Measurements from ENCODE around the gene USH2A.

The USH2A gene

GRCh38 chr1:215844777-215845176 lies 578.5 kb downstream of the USH2A start:
- DNase-seq = no peak

DNA sequence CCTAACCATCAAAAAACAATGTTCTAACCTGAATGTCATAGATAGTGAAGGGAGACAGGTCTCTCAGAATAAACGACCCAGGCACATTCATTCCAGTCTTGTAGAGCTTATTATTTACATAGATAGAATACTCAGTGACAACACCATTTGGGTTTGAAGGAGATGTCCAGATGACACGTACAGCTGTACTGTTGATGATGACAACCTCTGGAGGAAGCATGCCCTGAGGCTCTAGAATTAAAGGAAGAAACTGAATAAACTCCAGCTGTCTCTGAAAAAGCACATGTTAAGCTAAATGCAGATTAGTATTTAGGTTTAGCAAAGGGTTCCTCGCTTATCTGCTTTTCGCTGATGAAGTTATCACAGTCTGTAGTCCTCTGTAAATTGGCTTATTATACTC lies 579.0 kb downstream of the USH2A start:
- DNase-seq = no peak

DNA sequence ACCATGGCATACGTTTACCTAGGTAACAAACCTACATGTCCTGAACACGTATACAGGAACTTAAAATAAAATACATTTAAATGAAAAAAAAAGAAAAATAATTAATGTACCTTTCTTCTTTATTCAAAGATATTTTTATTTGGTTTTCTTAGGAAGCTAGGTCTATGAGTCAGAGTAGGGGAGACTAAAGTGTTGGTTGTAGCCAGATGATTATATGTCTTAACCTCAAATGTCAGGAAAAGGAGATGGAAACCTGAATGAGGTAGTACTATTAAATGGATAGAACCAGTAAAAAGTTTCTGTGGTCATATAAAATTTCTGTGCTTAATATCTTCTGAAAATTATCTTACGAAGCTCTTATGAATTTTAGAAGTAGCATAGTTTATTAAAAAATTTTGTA lies 580.3 kb downstream of the USH2A start:
- DNase-seq = no peak

- no peak for DNase-seq
Measured at GRCh38 chr1:215835951-215836350, 587.3 kb downstream of the USH2A start.

- DNase-seq = no peak
Measured at GRCh38 chr1:215833941-215834729, 589.1 kb downstream of the USH2A start.

DNA sequence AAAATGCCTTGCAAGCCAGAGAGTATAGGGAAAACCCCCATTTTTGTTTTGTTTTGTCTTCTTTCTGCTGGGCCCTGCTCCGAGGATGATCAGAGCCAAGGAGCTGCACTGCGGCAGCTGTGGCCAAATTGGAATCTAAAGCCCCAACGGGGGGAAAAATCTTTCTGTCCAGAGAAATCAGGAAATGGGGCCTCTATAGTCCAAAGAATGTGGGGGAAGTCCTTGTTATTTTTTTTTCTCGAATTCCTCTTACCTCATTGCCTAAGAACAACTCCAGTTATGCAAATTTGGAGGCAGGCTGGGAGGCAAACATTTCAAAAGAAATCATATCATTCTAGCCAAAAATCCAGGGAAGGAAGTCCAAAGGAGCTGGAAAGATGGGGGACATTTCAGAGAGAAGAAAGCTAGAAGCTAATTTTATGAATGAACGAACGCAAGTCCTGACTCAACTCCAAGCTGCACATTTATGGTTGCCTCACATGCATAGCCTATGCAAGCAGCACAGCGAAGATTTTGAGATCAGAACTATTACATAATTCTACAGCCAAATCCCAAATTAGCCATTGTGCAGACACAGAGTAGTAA lies 592.9 kb downstream of the USH2A start:
- DNase-seq = no peak

- DNase-seq = no peak
Measured at GRCh38 chr1:215825056-215825455, 598.2 kb downstream of the USH2A start.

DNA sequence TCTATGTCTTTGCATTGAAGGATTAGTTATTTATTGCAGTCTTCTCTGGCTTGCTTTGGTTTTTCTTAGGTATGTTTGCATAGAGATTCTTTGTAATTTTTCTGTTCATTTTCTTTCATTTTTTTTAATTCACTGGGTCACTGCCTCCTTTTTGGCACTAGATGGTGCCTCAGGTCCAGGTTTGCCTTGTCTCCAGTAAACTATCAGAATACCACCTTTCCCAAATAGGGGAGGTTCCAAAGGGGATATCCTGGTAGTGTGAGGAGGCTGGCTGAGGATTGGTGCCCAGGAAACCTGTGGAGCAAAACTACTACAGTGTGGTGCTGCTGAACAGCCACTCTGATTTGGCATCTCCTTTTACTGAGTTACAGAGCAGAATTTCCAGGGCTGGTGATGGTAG lies 599.0 kb downstream of the USH2A start:
- peak; percentile 16 for DNase-seq

DNA sequence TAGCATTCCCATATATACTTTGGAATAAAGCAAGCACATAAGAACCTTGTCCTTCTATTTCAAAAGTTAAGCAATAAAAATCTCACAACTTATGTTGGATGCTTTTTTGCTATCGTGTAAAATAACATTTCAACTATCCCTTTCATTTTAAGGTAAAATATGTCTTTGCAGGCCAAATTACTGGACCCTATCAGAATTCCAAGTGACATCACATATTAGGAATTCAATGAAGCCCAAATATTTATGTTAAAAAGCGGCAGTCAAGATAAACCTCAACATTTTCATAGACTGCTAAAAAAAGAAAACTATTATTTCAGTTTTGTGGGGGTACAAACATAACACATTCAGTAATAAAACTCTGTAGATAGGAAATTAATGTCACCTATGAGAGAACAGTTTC lies 604.1 kb downstream of the USH2A start:
- DNase-seq = no peak

DNA sequence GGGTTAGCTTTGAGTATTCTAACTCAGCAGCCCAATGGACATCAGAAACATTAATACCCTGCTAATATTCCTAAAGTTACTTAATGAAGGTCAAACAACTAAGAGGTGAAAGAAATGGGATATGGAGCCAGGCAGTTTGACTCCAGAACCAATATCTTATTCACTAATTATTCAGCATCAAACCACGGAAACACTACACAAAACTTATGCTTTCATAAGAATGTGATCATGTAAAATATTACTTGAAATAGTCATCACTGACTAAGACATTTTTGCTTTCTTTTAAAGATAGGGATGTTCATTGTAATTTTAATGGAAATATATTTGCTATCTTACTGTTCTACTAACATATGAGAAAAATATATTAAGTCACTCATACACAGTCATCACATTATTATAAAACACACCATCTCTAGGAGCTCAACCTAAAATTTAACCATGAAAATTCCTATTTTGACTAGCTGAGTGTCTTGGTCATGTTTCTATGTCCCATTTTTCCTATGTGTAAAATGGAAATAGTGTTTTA lies 615.3 kb downstream of the USH2A start:
- DNase-seq = no peak

GRCh38 chr1:215807218-215807617 lies 616.0 kb downstream of the USH2A start:
- DNase-seq = no peak

GRCh38 chr1:215797859-215798258 lies 625.4 kb downstream of the USH2A start:
- DNase-seq = no peak

DNA sequence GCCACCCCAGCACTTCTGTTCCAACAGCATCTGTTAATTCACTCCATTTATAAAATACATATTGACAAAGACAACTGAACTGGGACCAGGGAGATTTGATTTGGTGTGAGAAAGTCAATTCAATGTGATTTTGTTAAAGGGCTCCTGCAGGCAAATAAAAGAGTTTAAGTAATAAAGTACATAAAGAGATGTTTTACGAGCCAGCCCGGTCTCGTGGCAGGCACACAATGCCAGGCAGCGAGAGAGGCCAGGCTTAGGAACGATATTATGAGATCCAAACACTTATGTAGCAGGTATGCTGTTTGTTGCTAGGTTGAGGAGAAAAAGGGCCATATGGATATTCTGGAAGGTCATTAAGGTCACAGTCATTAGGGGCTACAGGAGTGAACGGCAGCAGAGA lies 629.1 kb downstream of the USH2A start:
- DNase-seq = peak; percentile 62

DNA sequence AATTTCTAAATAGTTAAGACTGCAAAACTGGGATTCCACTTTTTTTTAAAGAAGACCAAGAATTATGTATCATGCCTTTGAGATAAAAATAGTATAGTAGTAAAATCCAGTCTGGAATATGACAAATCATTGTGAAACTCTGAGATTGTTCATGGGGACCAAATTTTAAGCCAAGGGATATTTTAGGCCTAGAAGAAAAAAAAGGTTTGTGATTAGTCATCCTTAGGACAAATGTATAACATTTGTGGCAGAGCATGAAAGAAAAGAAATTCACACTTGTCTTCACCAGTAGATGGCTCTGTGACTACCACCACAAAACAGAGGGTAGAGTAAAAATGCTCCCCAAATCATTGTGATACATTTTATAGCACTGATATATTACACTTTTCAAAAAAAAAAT lies 630.1 kb downstream of the USH2A start:
- peak; percentile 55 for DNase-seq

DNA sequence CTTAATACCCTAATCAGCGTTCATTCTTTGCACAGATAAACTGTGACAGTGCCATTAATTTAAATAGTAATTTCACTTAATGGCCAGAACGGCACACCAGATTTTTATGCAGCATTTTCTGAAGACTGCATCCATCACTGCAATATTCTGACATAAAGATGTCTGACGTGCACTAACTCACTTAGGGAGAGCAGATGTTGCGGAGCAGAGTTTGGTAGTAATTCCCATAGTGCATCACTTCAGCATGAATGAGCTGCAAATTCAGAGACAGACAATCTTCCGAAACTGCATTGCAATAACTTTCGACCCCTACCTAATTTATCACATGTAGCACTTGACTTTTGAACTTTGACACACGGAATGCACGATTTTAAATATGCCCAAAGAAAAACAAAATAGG lies 630.8 kb downstream of the USH2A start:
- DNase-seq = no peak

- DNase-seq = no peak
Measured at GRCh38 chr1:215789981-215790380, 633.3 kb downstream of the USH2A start.

GRCh38 chr1:215786997-215787396 lies 636.3 kb downstream of the USH2A start:
- DNase-seq = no peak

- no peak for DNase-seq
Measured at GRCh38 chr1:215780641-215781040, 642.6 kb downstream of the USH2A start.

DNA sequence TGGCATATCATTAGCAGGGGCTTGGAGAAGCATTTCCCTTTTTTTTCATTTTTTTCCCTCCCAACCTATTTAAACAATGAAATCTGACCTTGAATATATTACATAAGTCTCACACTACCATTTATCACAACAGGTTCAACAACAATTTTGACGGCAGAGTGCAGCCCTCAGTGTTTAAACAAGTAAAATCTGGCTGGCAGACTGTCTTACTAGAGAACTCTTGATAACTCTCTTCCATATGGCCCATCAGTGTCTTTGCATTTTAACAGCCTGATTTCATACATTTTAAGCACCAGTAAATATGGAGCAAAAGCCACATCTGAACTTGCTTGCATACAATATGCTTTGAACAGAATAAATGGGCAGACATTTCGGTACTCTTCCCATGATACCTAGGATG lies 643.1 kb downstream of the USH2A start:
- peak; percentile 90 for DNase-seq

DNA sequence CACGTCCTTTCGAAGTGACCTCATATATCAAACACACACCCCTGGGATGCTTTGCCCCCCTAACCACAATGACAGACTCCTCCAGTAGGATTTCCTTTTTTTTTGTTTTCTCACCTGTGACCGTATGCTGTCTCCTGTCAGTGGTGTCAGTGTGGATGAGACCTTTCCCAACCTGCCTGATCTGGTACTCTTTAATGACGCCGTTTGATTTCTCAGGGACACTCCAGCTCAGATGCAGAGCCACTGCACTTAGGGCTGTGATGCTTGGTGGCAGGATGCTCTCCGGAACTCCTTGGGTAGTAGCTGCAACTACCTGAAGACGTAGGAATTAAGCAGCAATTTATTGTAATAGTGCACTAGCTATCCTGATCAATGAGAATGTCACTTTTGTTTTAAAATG lies 643.5 kb downstream of the USH2A start:
- peak; percentile 56 for DNase-seq

DNA sequence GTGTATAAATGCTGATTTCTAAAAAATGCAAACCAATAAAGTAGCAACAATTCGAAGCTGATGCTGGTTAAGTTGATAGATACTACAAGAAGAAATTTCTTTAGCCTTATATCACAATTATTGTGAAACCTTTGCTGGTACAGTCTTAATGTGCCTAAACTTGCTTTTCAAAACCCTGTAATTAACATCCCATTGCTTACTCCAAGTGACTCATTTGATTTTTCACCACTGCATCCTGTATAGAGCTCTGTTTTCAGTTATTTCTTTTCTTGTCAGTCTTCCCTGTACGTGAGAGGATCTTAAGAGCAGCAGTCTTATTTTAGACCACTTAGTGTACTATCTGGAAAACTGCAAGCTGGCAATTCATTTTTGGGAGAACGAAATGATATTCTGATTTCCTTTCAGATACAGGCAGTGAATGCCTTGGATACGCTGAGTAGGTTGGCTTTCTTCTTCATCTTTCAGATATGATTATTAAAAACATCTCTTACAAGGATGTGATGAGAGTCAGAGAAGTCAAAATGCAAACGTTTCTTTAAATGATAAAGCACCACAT lies 645.8 kb downstream of the USH2A start:
- DNase-seq = no peak

DNA sequence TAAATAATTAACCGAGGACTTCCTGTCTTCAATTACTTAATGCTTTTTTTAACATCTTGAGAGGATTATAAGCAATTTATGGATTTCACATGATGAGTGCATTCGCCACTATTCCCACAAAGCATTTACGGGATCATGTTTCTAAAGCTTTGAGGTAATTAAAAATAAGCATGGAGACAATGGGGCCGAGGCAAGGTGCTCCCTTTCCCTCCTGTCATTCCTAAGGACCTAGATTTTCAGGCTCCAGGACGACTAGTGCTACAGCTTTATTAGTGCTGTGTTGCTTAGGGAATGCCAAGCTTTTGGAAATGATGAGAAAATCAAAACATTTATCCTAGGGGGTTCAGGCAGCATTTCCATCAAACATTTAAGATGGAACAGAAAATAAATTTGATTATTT lies 646.9 kb downstream of the USH2A start:
- no peak for DNase-seq

GRCh38 chr1:215772151-215772550 lies 651.1 kb downstream of the USH2A start:
- no peak for DNase-seq

DNA sequence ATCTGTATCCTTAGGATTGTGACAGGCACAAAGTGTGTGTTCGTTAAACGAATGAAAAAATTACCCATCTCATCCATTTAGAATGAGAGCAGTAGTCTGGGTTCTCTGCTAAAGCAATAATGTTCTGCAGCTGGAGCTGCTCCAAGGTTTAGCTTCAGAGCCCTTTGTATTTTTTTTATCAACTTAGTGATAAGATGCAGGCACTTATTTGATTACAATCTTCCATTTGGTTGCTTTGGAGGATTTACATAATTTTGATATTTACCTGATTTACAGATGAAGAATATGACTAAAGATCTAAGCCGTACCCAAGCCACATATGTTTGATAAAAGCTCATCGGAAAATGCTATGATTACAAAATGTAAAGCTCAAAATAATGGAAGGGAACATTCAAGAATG lies 654.9 kb downstream of the USH2A start:
- no peak for DNase-seq
